ENCODE data around the gene DCST1. TPM values are rescaled to one million over a fixed set of nuclear protein-coding genes. Genes with fewer than 3 reads are reported as not detected.

DCST1 gene
- total and polyA plus RNA-seq, 2 of the 13 experiments (the other 11 are each of a cell fraction or from before 2014, with no cell fraction given) = 0.04 TPM; not detected in 1

DNA sequence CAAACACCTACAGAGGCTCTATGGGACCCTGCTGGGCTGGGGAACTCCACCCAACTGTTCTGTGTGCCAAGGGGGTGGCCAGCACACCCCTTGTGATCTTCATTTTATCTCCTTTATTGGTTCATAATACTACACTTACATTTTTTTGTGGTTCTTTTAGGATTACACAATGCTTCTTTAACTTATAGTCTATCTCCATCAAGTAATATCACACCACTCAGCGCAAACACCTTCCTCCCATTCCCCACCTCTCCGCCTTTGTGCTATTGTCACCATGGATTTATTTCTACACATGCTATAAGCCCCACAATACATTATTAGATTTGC is 61.0 kb downstream of the DCST1 start:
- peak overlapping the region in 1 of 3 experiments; percentile 54; a peak in 1 of 6 replicates for H3K4me3 ChIP-seq (replicated peaks in 1 of 3; ENCODE audit: insufficient read depth in 1 of 3, low read depth in 2 of 3, low read length in 3 of 3)
- ChIA-PET POLR2A (interaction anchor here (1.2 to 2.3 kb wide), 3 partner anchors 32 to 41 kb away, joined by 3 to 11 read pairs (median 6); partner anchors contain the start of gene SLC50A1), CTCF (ENCODE audit: low intra/inter-chr PET ratio, low total read pairs) (interaction anchor here (2.1 to 6.6 kb wide), 3 partner anchors 31 to 73 kb away, joined by 8 to 165 read pairs (median 18); partner anchors contain the start of gene SLC50A1)
- H3K9me3 ChIP-seq (ENCODE audit: low read length) = no peaks in the 10 kb centered on the region
- TF ChIP-seq SMARCE1 (IDR thresholded peaks at IDR 0.05; ENCODE audit: borderline replicate concordance) (no peak), NAIF1 (CRISPR knock-in tag; IDR thresholded peaks at IDR 0.05; ENCODE audit: borderline replicate concordance) (no peak), MBNL3 (CRISPR knock-in tag; conservative IDR thresholded peaks at IDR 0.05) (no peak), ATF4 (CRISPR knock-in tag; IDR thresholded peaks at IDR 0.05) (0 out of 4 replicates have a peak, but pooled peaks of 1 of the 2 experiments have one; percentile 11), RARA (CRISPR knock-in tag; IDR thresholded peaks at IDR 0.05) (no peak), GFI1 (CRISPR knock-in tag; IDR thresholded peaks at IDR 0.05; ENCODE audit: borderline replicate concordance) (no peak), ZBTB42 (CRISPR knock-in tag; IDR thresholded peaks at IDR 0.05) (no peak), KLF15 (CRISPR knock-in tag; IDR thresholded peaks at IDR 0.05; ENCODE audit: borderline replicate concordance) (no peak)
- intact Hi-C loops (cut with micrococcal nuclease; ENCODE audit: unreplicated experiment) = loop anchor here (1.0 to 5.0 kb wide), 4 partner anchors 33 to 73 kb away; partner anchors contain the start of genes DPM3, EFNA1 and SLC50A1
- 74% methylated on average over 2 of the region's 2 CpGs for WGBS (ENCODE audit: low lambda C conversion rate)
- no peaks in the 10 kb centered on the region for H3K36me3 ChIP-seq (replicated peaks in 1 of 2; ENCODE audit: control insufficient read depth in 1 of 2, insufficient read depth in 2 of 2, low read length in 2 of 2)
- H4K20me1 ChIP-seq (ENCODE audit: insufficient read depth, low read length) = no peaks in the 10 kb centered on the region
- peak overlapping the region; percentile 75 for H3K4me2 ChIP-seq (ENCODE audit: low read depth, low read length)
- no peaks in the 10 kb centered on the region for H3K79me2 ChIP-seq (ENCODE audit: insufficient read depth, low read length)
- H3K4me1 ChIP-seq (ENCODE audit: insufficient read depth, low read length) = peaks cover 53% of the 10 kb centered on the region
- no peaks in the 10 kb centered on the region; a peak in 1 of 5 replicates for H3K27me3 ChIP-seq (ENCODE audit: control insufficient read depth in 1 of 2, insufficient read depth in 2 of 2, low read length in 2 of 2)
- no TSS peak for BruUV-seq (replicated peaks)
- FAIRE-seq = no peak
- in situ Hi-C loops (cut with HindIII; ENCODE audit: extremely low pct_ligation_motif_present, low pct_unique_long_range_greater_than_20kb) = loop anchor here (5.0 kb wide), 2 partner anchors 33 to 73 kb away; partner anchors contain the start of gene EFNA1
- no peak for DNase-seq (ENCODE audit: low spot score)
- no peak overlapping the region for H3K27ac ChIP-seq (ENCODE audit: extremely low read length, insufficient read depth, low read length)
- H2AFZ ChIP-seq (ENCODE audit: low read length) = no peak overlapping the region
- ATAC-seq = no peak
- no peak overlapping the region for H3K9ac ChIP-seq (ENCODE audit: insufficient read depth, low read depth, low read length)
